Choroid plexus epithelial cell (primary cell): ENCODE measurements around the gene ACSM6.

Source experiments
- DNase-seq: peaks from one replicate; pipeline ENCODE4 v3.0.0-alpha.2; 2010; ENCODE audit warnings: low read depth
- H3K4me3 ChIP-seq: 2 replicates; pipeline ENCODE4 v1.5.1; 2011; ENCODE audit warnings: low read depth, mild to moderate bottlenecking, control low read depth, low read length, moderate library complexity
- CTCF ChIP-seq: conservative IDR thresholded peaks from 2 replicates; pipeline ENCODE4 v1.5.1; 2011; ENCODE audit warnings: low read depth, mild to moderate bottlenecking, control low read depth, inconsistent platforms, low read length, moderate library complexity

The ACSM6 gene

GRCh38 chr10:95193944-95194343 is at the start of gene ACSM6:
Gene ACSM6, plus strand, starts transcription at chr10:95194238. Its CDS starts 248 bp downstream, at chr10:95194486.
- TF ChIP-seq CTCF: no peak
- no peak for DNase-seq
- H3K4me3 ChIP-seq: no peak within 1 kb of the TSS

GRCh38 chr10:95168694-95169093 is 25.3 kb upstream of the ACSM6 start:
- H3K4me3 ChIP-seq: no peak overlapping the region
- no peak for TF ChIP-seq CTCF
- DNase-seq: no peak

- TF ChIP-seq CTCF: no peak
- no peak overlapping the region for H3K4me3 ChIP-seq
- no peak for DNase-seq
Observed at GRCh38 chr10:95169522-95169921, 24.5 kb upstream of the ACSM6 start.

GRCh38 chr10:95170790-95171189 is 23.2 kb upstream of the ACSM6 start:
- TF ChIP-seq CTCF: no peak
- DNase-seq: no peak
- H3K4me3 ChIP-seq: no peak overlapping the region

- no peak for TF ChIP-seq CTCF
- DNase-seq: no peak
- no peak overlapping the region for H3K4me3 ChIP-seq
Observed at GRCh38 chr10:95171336-95171735, 22.7 kb upstream of the ACSM6 start.

GRCh38 chr10:95172851-95173250 is 21.2 kb upstream of the ACSM6 start:
- TF ChIP-seq CTCF: no peak
- no peak for DNase-seq
- no peak overlapping the region for H3K4me3 ChIP-seq

- TF ChIP-seq CTCF: no peak
- no peak overlapping the region for H3K4me3 ChIP-seq
- DNase-seq: no peak
Observed at GRCh38 chr10:95176101-95176500, 17.9 kb upstream of the ACSM6 start.
